Smooth muscle cell (in vitro differentiated cells): Measurements from ENCODE around the gene LY6G6F. TPM values are rescaled to one million over a fixed set of nuclear protein-coding genes. Genes with fewer than 3 reads are reported as not detected.
"Not testable (repeated sequence)": the region's sequence is repeated elsewhere in the genome, so short reads cannot be mapped to it uniquely, and the experiment has no call there.

Source experiments
- DNase-seq: peaks from one replicate; lab custom pipeline; 2025; ENCODE audit not compliant: unreplicated experiment; lab: John Stamatoyannopoulos, UW
- H2AFZ ChIP-seq: fragments of 200-600 bp; sonication (generic); 2 replicates; pipeline ENCODE4 v1.6.0; 2016; ENCODE audit warnings: antibody characterized with exemption, low read depth, mild to moderate bottlenecking
- H3F3A ChIP-seq: fragments of 200-600 bp; sonication (generic); 2 replicates; pipeline ENCODE4 v1.6.0; 2017; ENCODE audit warnings: antibody characterized with exemption, low read depth
- H3K27ac ChIP-seq: fragments of 200-600 bp; sonication (generic); 2 replicates; pipeline ENCODE4 v1.5.1; 2016; ENCODE audit warnings: low read depth, mild to moderate bottlenecking
- H3K27me3 ChIP-seq: fragments of 200-600 bp; sonication (generic); 2 replicates; pipeline ENCODE4 v1.6.1; 2016; ENCODE audit warnings: low read depth, mild to moderate bottlenecking
- H3K36me3 ChIP-seq: fragments of 200-600 bp; sonication (generic); 2 replicates; pipeline ENCODE4 v1.5.1; 2016; ENCODE audit warnings: low read depth
- H3K4me1 ChIP-seq: fragments of 200-600 bp; sonication (generic); 2 replicates; pipeline ENCODE4 v1.5.1; 2016; ENCODE audit warnings: low read depth
- H3K4me2 ChIP-seq: fragments of 200-600 bp; sonication (generic); 2 replicates; pipeline ENCODE4 v1.6.0; 2016; ENCODE audit warnings: mild to moderate bottlenecking
- H3K4me3 ChIP-seq: fragments of 200-600 bp; sonication (generic); 2 replicates; pipeline ENCODE4 v1.5.1; 2016; ENCODE audit warnings: mild to moderate bottlenecking
- H3K79me2 ChIP-seq: fragments of 200-600 bp; sonication (generic); 2 replicates; pipeline ENCODE4 v1.6.0; 2016; ENCODE audit warnings: low read depth, mild to moderate bottlenecking
- H3K9ac ChIP-seq: fragments of 200-600 bp; sonication (generic); 2 replicates; pipeline ENCODE4 v1.6.0; 2016; ENCODE audit warnings: low read depth
- H3K9me3 ChIP-seq: fragments of 200-600 bp; sonication (generic); replicated peaks from 2 replicates; pipeline ENCODE4 v1.5.1; 2016; ENCODE audit warnings: low read depth
- H4K20me1 ChIP-seq: fragments of 200-600 bp; sonication (generic); 2 replicates; pipeline ENCODE4 v1.6.0; 2016; ENCODE audit warnings: low read depth
- CTCF ChIP-seq: fragments of 200-600 bp; sonication (generic); IDR thresholded peaks from 2 replicates; pipeline ENCODE4 v1.5.1; 2017; ENCODE audit warnings: borderline replicate concordance, mild to moderate bottlenecking, antibody characterized with exemption; ENCODE audit not compliant: insufficient read depth, poor library complexity, severe bottlenecking
- WGBS: methylation state at CpG from one replicate; pipeline ENCODE4 v1.1.7; 2016; ENCODE audit warnings: low lambda C conversion rate; 5-methylcytosine and 5-hydroxymethylcytosine counted together
- polyA plus RNA-seq: library from polyadenylated mRNA; unstranded; fragments of >200 nt; fragmentation: Nextera tagmentation; extraction: Ambion mirVana; gene quantifications from 2 replicates; pipeline ENCODE4 v1.2.1, GENCODE V29; 2016
- total RNA-seq: library from RNA; depleted of rRNA; stranded (reverse); fragments of >200 nt; gene quantifications from 2 replicates; pipeline ENCODE4 v1.2.3, GENCODE V29; 2014

The LY6G6F gene
- total and polyA plus RNA-seq, 2 experiments from 2014 or later, result not detected

GRCh38 chr6:31707701-31708100, 1.0 kb downstream of the LY6G6F start:
- no peaks in the 10 kb centered on the region for H4K20me1 ChIP-seq
- H3K79me2 ChIP-seq, result peaks cover 2% of the 10 kb centered on the region
- no peaks in the 10 kb centered on the region for H3K27me3 ChIP-seq
- no peak overlapping the region for H3K9ac ChIP-seq
- H3K4me3 ChIP-seq, result no peak overlapping the region
- H3F3A ChIP-seq, result no peaks in the 10 kb centered on the region
- no peak for DNase-seq
- no peak overlapping the region for H3K4me2 ChIP-seq
- H3K4me1 ChIP-seq, result no peaks in the 10 kb centered on the region
- H3K27ac ChIP-seq, result no peak overlapping the region
- H3K9me3 ChIP-seq, result no peaks in the 10 kb centered on the region
- no peaks in the 10 kb centered on the region for H3K36me3 ChIP-seq
- 98% methylated on average over 10 of the region's 10 CpGs for WGBS
- H2AFZ ChIP-seq, result no peak overlapping the region
- TF ChIP-seq CTCF, result no peak

GRCh38 chr6:31708224-31708623, 1.6 kb downstream of the LY6G6F start:
- 96% methylated on average over 3 of the region's 3 CpGs for WGBS
- Histone ChIP-seq H3K27me3 (no peaks in the 10 kb centered on the region), H3K27ac (no peak overlapping the region), H3K4me1 (peaks cover 3% of the 10 kb centered on the region), H3K36me3 (no peaks in the 10 kb centered on the region), H2AFZ (no peak overlapping the region), H3K79me2 (no peaks in the 10 kb centered on the region), H3F3A (no peaks in the 10 kb centered on the region), H3K4me3 (no peak overlapping the region), H4K20me1 (no peaks in the 10 kb centered on the region), H3K9me3 (no peaks in the 10 kb centered on the region), H3K4me2 (no peak overlapping the region), H3K9ac (no peak overlapping the region)
- no peak for TF ChIP-seq CTCF
- DNase-seq, result no peak

- not testable (repeated sequence) for H3K79me2 ChIP-seq, H2AFZ ChIP-seq, H4K20me1 ChIP-seq, H3F3A ChIP-seq, H3K4me3 ChIP-seq, DNase-seq, H3K36me3 ChIP-seq, H3K27me3 ChIP-seq, H3K9me3 ChIP-seq, H3K27ac ChIP-seq, H3K9ac ChIP-seq, H3K4me2 ChIP-seq
- peaks cover 12% of the 10 kb centered on the region for H3K4me1 ChIP-seq
- 92% methylated on average over 11 of the region's 11 CpGs for WGBS
These were observed 2.5 kb downstream of the LY6G6F start for GRCh38 chr6:31709157-31709556.

GRCh38 chr6:31710523-31711219, 4.0 kb downstream of the LY6G6F start:
- Histone ChIP-seq H3F3A (no peaks in the 10 kb centered on the region), H3K4me3 (no peak overlapping the region), H3K79me2 (no peaks in the 10 kb centered on the region), H3K27me3 (no peaks in the 10 kb centered on the region), H3K4me1 (peaks cover 21% of the 10 kb centered on the region), H2AFZ (no peak overlapping the region), H3K36me3 (no peaks in the 10 kb centered on the region), H3K9ac (no peak overlapping the region), H3K4me2 (no peak overlapping the region), H4K20me1 (no peaks in the 10 kb centered on the region), H3K9me3 (no peaks in the 10 kb centered on the region), H3K27ac (no peak overlapping the region)
- 86% methylated on average over 5 of the region's 5 CpGs for WGBS
- DNase-seq, result no peak
- TF ChIP-seq CTCF, result no peak
